Inflammatory macrophage (primary cell): ENCODE results near the gene INTS15.
"Not testable (repeated sequence)": the region's sequence is repeated elsewhere in the genome, so short reads cannot be mapped to it uniquely, and the experiment has no call there.

Experiments
- DNase-seq, 2 donors: peaks; one replicate each; pipeline ENCODE4 v3.0.0-alpha.2; 2020 to 2022
- total RNA-seq, 18 experiments: gene quantifications; one replicate each; lab custom pipeline; 2026; ENCODE audit warnings: mixed read lengths in 6 of 18, inconsistent platforms in 2 of 18; lab: John Stamatoyannopoulos, UW

Gene INTS15
- total RNA-seq = 5.8 to 22.6 (median 12.8) reads per million in 18 experiments

- peak; percentile 77 to 87 for DNase-seq
These were observed at the start of gene INTS15 for GRCh38 chr7:6589829-6590644. Gene INTS15 (plus strand): TSS chr7:6590021. CDS start chr7:6590284, 263 bp downstream.

GRCh38 chr7:6542368-6542767, 47.5 kb upstream of the INTS15 start:
- DNase-seq = no peak

- peak; percentile 81 to 92 for DNase-seq
These were observed 44.3 kb upstream of the INTS15 start for GRCh38 chr7:6545398-6546126.

GRCh38 chr7:6546498-6547251, 43.1 kb upstream of the INTS15 start:
- DNase-seq = no peak

GRCh38 chr7:6547400-6547799, 42.4 kb upstream of the INTS15 start:
- DNase-seq = no peak

- no peak for DNase-seq
These were observed 38.8 kb upstream of the INTS15 start, which contains the start of gene GRID2IP for GRCh38 chr7:6551016-6551511. Gene GRID2IP (minus strand): TSS chr7:6551461. CDS start chr7:6551436, 25 bp downstream.

- DNase-seq = peak; percentile 74 to 89
These were observed 36.3 kb upstream of the INTS15 start for GRCh38 chr7:6553448-6554044.

- DNase-seq = no peak
These were observed 35.0 kb upstream of the INTS15 start for GRCh38 chr7:6554848-6555247.

- DNase-seq = no peak
These were observed 33.6 kb upstream of the INTS15 start for GRCh38 chr7:6556196-6556595.

GRCh38 chr7:6558837-6559236, 31.0 kb upstream of the INTS15 start:
- DNase-seq = peak; percentile 67 to 78

GRCh38 chr7:6559896-6560295, 29.9 kb upstream of the INTS15 start:
- no peak for DNase-seq

- peak; percentile 55 to 67 for DNase-seq
These were observed 27.7 kb upstream of the INTS15 start for GRCh38 chr7:6562106-6562505.

- peak; percentile 53 to 83 for DNase-seq
These were observed 25.7 kb upstream of the INTS15 start for GRCh38 chr7:6563936-6564770.

GRCh38 chr7:6565655-6566054, 24.2 kb upstream of the INTS15 start:
- DNase-seq = no peak

GRCh38 chr7:6567886-6568285, 21.9 kb upstream of the INTS15 start:
- peak; percentile 65 to 70 for DNase-seq

- DNase-seq = peak; percentile 72 to 92
These were observed 18.6 kb upstream of the INTS15 start for GRCh38 chr7:6571160-6571779.

GRCh38 chr7:6575281-6576023, 14.4 kb upstream of the INTS15 start:
- no peak for DNase-seq

- no peak for DNase-seq
These were observed 13.6 kb upstream of the INTS15 start for GRCh38 chr7:6576024-6576866.

- not testable (repeated sequence) for DNase-seq
These were observed 12.9 kb upstream of the INTS15 start for GRCh38 chr7:6576867-6577368.
